B cell (primary cell): ENCODE results near the gene C19orf85. TPM values are rescaled to one million over a fixed set of nuclear protein-coding genes. Genes with fewer than 3 reads are reported as not detected.

Source experiments
- ATAC-seq: fragments of 200-7000 bp; cut with Tn5 transposase; one replicate; pipeline ENCODE4 v1.10.0; 2021; ENCODE audit warnings: low read depth, mild to moderate bottlenecking, moderate number of reproducible peaks, moderate library complexity
- CTCF ChIA-PET: fragments of 350-600 bp; sonication (Branson Sonifier 250); formaldehyde crosslinking; loops from one replicate; lab custom pipeline; 2021; ENCODE audit warnings: antibody characterized with exemption, inconsistent platforms; lab: Charles Lee
- POLR2A ChIA-PET: fragments of 350-600 bp; sonication (Branson Sonifier 250); formaldehyde crosslinking; loops from one replicate; lab custom pipeline; 2021; ENCODE audit warnings: antibody characterized with exemption; lab: Charles Lee
- DNase-seq: peaks from one replicate; pipeline ENCODE4 v3.0.0; 2013
- H2AFZ ChIP-seq: 2 replicates; pipeline ENCODE4 v1.6.1; 2012; ENCODE audit warnings: mild to moderate bottlenecking, low read depth, low read length; ENCODE audit not compliant: insufficient read depth, poor library complexity, severe bottlenecking
- H3K27ac ChIP-seq, 2 donors: 1 replicate in 1 of 2; 2 replicates in 1 of 2; pipeline ENCODE4 v1.5.1; 2012 to 2013; ENCODE audit warnings: low read length in 2 of 2, mild to moderate bottlenecking in 2 of 2, moderate library complexity in 1 of 2
- H3K27me3 ChIP-seq, 4 experiments: fragments of 200-600 bp in 1 of 4; sonication (generic) in 1 of 4; replicated peaks in 1 of 4; 1 replicate in 2 of 4; 2 replicates in 2 of 4; pipeline versions ENCODE4 v1.6.1 to v1.7.0; 2013 to 2016; ENCODE audit warnings: low read length in 3 of 4, mild to moderate bottlenecking in 2 of 4, mixed read lengths in 1 of 4, moderate library complexity in 1 of 4; ENCODE audit not compliant: insufficient read depth in 4 of 4, control insufficient read depth in 3 of 4; ENCODE audit errors: control extremely low read depth in 1 of 4
- H3K36me3 ChIP-seq, 2 experiments: replicated peaks in 1 of 2; 1 replicate in 1 of 2; 2 replicates in 1 of 2; pipeline versions ENCODE4 v1.6.1 to v1.7.1; 2013; ENCODE audit warnings: low read length in 1 of 2; ENCODE audit not compliant: insufficient read depth in 2 of 2, control insufficient read depth in 1 of 2; ENCODE audit errors: control extremely low read depth in 1 of 2, extremely low read depth in 1 of 2
- H3K4me1 ChIP-seq, 2 donors: fragments of 200-600 bp in 1 of 2; sonication (generic) in 1 of 2; 1 replicate in 1 of 2; 2 replicates in 1 of 2; pipeline versions ENCODE4 v1.5.1 to v1.6.1; 2013 to 2017; ENCODE audit warnings: low read length in 2 of 2; ENCODE audit not compliant: control insufficient read depth in 2 of 2, insufficient read depth in 2 of 2
- H3K4me2 ChIP-seq: replicated peaks from 2 replicates; pipeline ENCODE3; 2012; ENCODE audit warnings: mild to moderate bottlenecking, low read depth, low read length; ENCODE audit not compliant: poor library complexity, severe bottlenecking
- H3K4me3 ChIP-seq, 5 experiments: fragments of 200-600 bp in 1 of 5; sonication (generic) in 1 of 5; 1 replicate in 3 of 5; 2 replicates in 2 of 5; pipeline versions ENCODE4 v1.5.1 to v1.7.0; 2011 to 2016; ENCODE audit warnings: low read length in 4 of 5, mild to moderate bottlenecking in 4 of 5, low read depth in 2 of 5, control low read depth in 1 of 5, moderate library complexity in 1 of 5; ENCODE audit not compliant: insufficient read depth in 1 of 5; ENCODE audit errors: control extremely low read depth in 1 of 5, extremely low read depth in 1 of 5
- H3K79me2 ChIP-seq: fragments of 200-600 bp; sonication (generic); one replicate; pipeline ENCODE4 v1.6.0; 2016; ENCODE audit warnings: low read length; ENCODE audit not compliant: control insufficient read depth, insufficient read depth
- H3K9ac ChIP-seq: fragments of 200-600 bp; sonication (generic); 2 replicates; pipeline ENCODE4 v1.6.1; 2017; ENCODE audit warnings: mild to moderate bottlenecking, low read length, moderate library complexity
- H3K9me3 ChIP-seq, 3 donors: one replicate each; pipeline versions ENCODE4 v1.6.1 to v1.7.1; 2013; ENCODE audit warnings: low read length in 2 of 3; ENCODE audit not compliant: control insufficient read depth in 2 of 3, insufficient read depth in 1 of 3; ENCODE audit errors: control extremely low read depth in 1 of 3
- H4K20me1 ChIP-seq: 2 replicates; pipeline ENCODE4 v1.6.0; 2012; ENCODE audit warnings: mild to moderate bottlenecking, low read length; ENCODE audit not compliant: insufficient read depth, control insufficient read depth, poor library complexity, severe bottlenecking
- H3K27ac Mint-ChIP-seq: one replicate; pipeline ENCODE4 v1.8.0; 2021; ENCODE audit warnings: mixed read lengths
- H3K27me3 Mint-ChIP-seq: one replicate; pipeline ENCODE4 v1.8.0; 2021; ENCODE audit warnings: mixed read lengths
- H3K4me1 Mint-ChIP-seq: one replicate; pipeline ENCODE4 v1.8.0; 2021; ENCODE audit warnings: mixed read lengths
- H3K4me3 Mint-ChIP-seq: one replicate; pipeline ENCODE4 v1.8.0; 2021; ENCODE audit warnings: mixed read lengths
- H3K9me3 Mint-ChIP-seq: one replicate; pipeline ENCODE4 v1.8.0; 2022; ENCODE audit warnings: mixed read lengths; ENCODE audit not compliant: insufficient read depth
- EZH2 ChIP-seq: IDR thresholded peaks from 2 replicates; pipeline ENCODE4 v1.6.1; 2012; ENCODE audit warnings: borderline replicate concordance, low read depth, mild to moderate bottlenecking, moderate library complexity, low read length; ENCODE audit not compliant: insufficient read depth, poor library complexity, severe bottlenecking
- WGBS: methylation state at CpG from one replicate; pipeline ENCODE4 v1.1.5; 2013; ENCODE audit warnings: missing lambda C conversion rate; ENCODE audit not compliant: insufficient coverage; 5-methylcytosine and 5-hydroxymethylcytosine counted together
- intact Hi-C: fragments of 100-400 bp; cut with micrococcal nuclease; formaldehyde crosslinking; loops from one replicate; pipeline ENCODE4 v1.10.0; 2022
- polyA plus RNA-seq: library from polyadenylated mRNA; depleted of rRNA; stranded (reverse); fragments of >200 nt; gene quantifications from 2 replicates; pipeline ENCODE4 v1.2.3, GENCODE V29; 2012
- total RNA-seq, 2 donors: library from RNA; stranded (reverse); fragments of 120-200 nt in 1 of 2; gene quantifications; 1 replicate in 1 of 2; 2 replicates in 1 of 2; pipeline versions ENCODE4 v1.2.3 to v1.2.4, GENCODE V29; 2013 to 2022
- TF ChIP-seq, protein P1 (sequence below): fragments of 200-600 bp; IDR thresholded peaks from one replicate; pipeline ENCODE4 v1.8.0; 2022; ENCODE audit warnings: antibody characterized with exemption, mild to moderate bottlenecking

Gene C19orf85
- total and polyA plus RNA-seq, 2 donors (not counting 1 experiment from before 2014, with no cell fraction given): not detected

GRCh38 chr19:55492362-55492944, 27.9 kb upstream of the C19orf85 start:
- no peaks in the 10 kb centered on the region for H3K9me3 ChIP-seq
- H3K9me3 Mint-ChIP-seq: no peaks in the 10 kb centered on the region
- peaks cover 0 to 35% (median 2%) of the 10 kb centered on the region in 4 experiments for H3K27me3 ChIP-seq
- no peaks in the 10 kb centered on the region for H3K36me3 ChIP-seq
- ChIA-PET CTCF (interaction anchor here (1.3 kb wide), 1 partner anchor 25 kb away, joined by 4 read pairs; no protein-coding TSS in a partner anchor), POLR2A (no interaction called here)
- no peak overlapping the region for H3K9ac ChIP-seq
- DNase-seq: no peak
- H3K27ac Mint-ChIP-seq: no peak overlapping the region
- 36% methylated on average over 8 of the region's 12 CpGs for WGBS
- no peak overlapping the region for H3K4me3 ChIP-seq
- H3K4me2 ChIP-seq: no peak overlapping the region
- H2AFZ ChIP-seq: no peak overlapping the region
- ATAC-seq: no peak
- no peak overlapping the region for H3K27ac ChIP-seq
- H3K79me2 ChIP-seq: no peaks in the 10 kb centered on the region
- no peaks in the 10 kb centered on the region for H3K4me1 Mint-ChIP-seq
- TF ChIP-seq, protein P1, sequence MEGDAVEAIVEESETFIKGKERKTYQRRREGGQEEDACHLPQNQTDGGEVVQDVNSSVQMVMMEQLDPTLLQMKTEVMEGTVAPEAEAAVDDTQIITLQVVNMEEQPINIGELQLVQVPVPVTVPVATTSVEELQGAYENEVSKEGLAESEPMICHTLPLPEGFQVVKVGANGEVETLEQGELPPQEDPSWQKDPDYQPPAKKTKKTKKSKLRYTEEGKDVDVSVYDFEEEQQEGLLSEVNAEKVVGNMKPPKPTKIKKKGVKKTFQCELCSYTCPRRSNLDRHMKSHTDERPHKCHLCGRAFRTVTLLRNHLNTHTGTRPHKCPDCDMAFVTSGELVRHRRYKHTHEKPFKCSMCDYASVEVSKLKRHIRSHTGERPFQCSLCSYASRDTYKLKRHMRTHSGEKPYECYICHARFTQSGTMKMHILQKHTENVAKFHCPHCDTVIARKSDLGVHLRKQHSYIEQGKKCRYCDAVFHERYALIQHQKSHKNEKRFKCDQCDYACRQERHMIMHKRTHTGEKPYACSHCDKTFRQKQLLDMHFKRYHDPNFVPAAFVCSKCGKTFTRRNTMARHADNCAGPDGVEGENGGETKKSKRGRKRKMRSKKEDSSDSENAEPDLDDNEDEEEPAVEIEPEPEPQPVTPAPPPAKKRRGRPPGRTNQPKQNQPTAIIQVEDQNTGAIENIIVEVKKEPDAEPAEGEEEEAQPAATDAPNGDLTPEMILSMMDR: no peak
- TF ChIP-seq EZH2: no peak
- no peaks in the 10 kb centered on the region for H3K4me1 ChIP-seq
- no peaks in the 10 kb centered on the region for H4K20me1 ChIP-seq
- H3K27me3 Mint-ChIP-seq: peaks cover 8% of the 10 kb centered on the region
- H3K4me3 Mint-ChIP-seq: no peak overlapping the region
- intact Hi-C loops: no loop called here

DNA sequence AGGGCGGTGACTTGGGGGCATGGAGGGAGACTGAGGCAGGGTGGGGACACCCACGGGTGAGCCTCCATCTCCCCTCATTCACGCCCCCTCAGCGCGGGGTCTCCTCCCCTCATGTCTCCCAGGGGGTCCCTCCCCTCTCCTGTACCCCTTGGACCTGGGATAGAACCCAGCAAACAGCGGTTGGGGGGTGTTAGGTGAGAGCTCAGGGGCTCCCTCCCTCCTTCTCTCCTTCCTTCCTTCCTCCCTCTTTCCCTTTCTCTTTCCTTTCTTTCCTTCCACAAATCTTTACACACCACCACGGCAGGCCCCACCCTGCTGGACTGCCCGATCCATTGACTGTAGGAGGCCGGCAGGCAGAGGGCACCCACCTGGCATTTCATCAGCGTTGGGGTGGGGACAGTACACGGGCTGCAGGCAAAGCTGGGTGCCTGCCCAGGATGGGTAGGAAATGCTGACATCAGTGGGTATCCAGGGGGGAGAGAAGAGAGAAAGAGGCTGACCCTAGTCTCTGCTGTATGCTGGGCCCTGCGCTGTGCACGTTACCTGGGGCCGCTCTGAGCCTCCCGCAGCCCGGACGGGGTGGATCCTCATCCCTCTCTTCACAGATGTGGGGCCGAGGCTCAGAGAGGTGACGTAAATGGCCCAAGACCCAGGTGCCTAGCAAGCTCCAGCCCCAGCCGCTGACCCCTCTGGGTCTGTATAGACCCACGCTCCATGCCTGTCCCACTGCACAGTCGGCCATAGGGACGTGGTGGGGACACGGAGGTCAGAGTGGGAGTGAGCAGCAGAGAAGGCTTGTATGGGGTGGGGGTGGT, 27.2 kb upstream of the C19orf85 start:
- H3K4me1 Mint-ChIP-seq: no peaks in the 10 kb centered on the region
- Histone ChIP-seq H4K20me1 (no peaks in the 10 kb centered on the region), H2AFZ (no peak overlapping the region), H3K9ac (no peak overlapping the region), H3K4me2 (no peak overlapping the region), H3K36me3 (no peaks in the 10 kb centered on the region), H3K27me3 (peaks cover 0 to 35% (median 2%) of the 10 kb centered on the region in 4 experiments), H3K4me1 (no peaks in the 10 kb centered on the region), H3K79me2 (no peaks in the 10 kb centered on the region), H3K4me3 (no peak overlapping the region), H3K27ac (no peak overlapping the region), H3K9me3 (no peaks in the 10 kb centered on the region)
- TF ChIP-seq EZH2: no peak
- TF ChIP-seq, protein P1: no peak
- intact Hi-C loops: no loop called here
- H3K4me3 Mint-ChIP-seq: no peak overlapping the region
- no peak for ATAC-seq
- no peak for DNase-seq
- ChIA-PET CTCF (interaction anchor here (1.3 to 1.4 kb wide), 2 partner anchors 25 to 141 kb away, joined by 3 to 4 read pairs; no protein-coding TSS in a partner anchor), POLR2A (interaction anchor here (0.6 kb wide), 1 partner anchor 99 kb away, joined by 3 read pairs; no protein-coding TSS in a partner anchor)
- no peaks in the 10 kb centered on the region for H3K9me3 Mint-ChIP-seq
- peaks cover 8% of the 10 kb centered on the region for H3K27me3 Mint-ChIP-seq
- 81% methylated on average over 14 of the region's 24 CpGs for WGBS
- no peak overlapping the region for H3K27ac Mint-ChIP-seq
